Progenitor cell of endocrine pancreas (in vitro differentiated cells): ENCODE data around the gene WDCP. TPM values are rescaled to one million over a fixed set of nuclear protein-coding genes. Genes with fewer than 3 reads are reported as not detected.
A peak's percentile ranks its signal among the peaks of the same experiment; 100 is the strongest.
"Not testable (repeated sequence)": the region's sequence is repeated elsewhere in the genome, so short reads cannot be mapped to it uniquely, and the experiment has no call there.

Experiments
- DNase-seq: peaks from one replicate; pipeline ENCODE4 v3.0.0; 2021; ENCODE audit warnings: low spot score; ENCODE audit not compliant: unreplicated experiment
- H3K27ac Mint-ChIP-seq: 2 replicates; pipeline ENCODE4 v1.8.0; 2021; ENCODE audit warnings: mild to moderate bottlenecking, moderate library complexity, mixed read lengths
- H3K27me3 Mint-ChIP-seq: 2 replicates; pipeline ENCODE4 v1.8.0; 2021; ENCODE audit warnings: mixed read lengths
- H3K36me3 Mint-ChIP-seq: 2 replicates; pipeline ENCODE4 v1.8.0; 2022; ENCODE audit warnings: mixed read lengths; ENCODE audit not compliant: insufficient read depth
- H3K4me1 Mint-ChIP-seq: 2 replicates; pipeline ENCODE4 v1.8.0; 2021; ENCODE audit warnings: low read depth, mixed read lengths
- H3K4me3 Mint-ChIP-seq: 2 replicates; pipeline ENCODE4 v1.8.0; 2021; ENCODE audit warnings: low read depth, mild to moderate bottlenecking, moderate library complexity, mixed read lengths
- H3K9me3 Mint-ChIP-seq: 2 replicates; pipeline ENCODE4 v1.8.0; 2021; ENCODE audit warnings: low read depth, mixed read lengths
- CTCF ChIP-seq: fragments of 200-600 bp; sonication (generic); IDR thresholded peaks from one replicate; pipeline ENCODE4 v1.5.0; 2021; ENCODE audit warnings: antibody characterized with exemption, mild to moderate bottlenecking; ENCODE audit not compliant: unreplicated experiment
- total RNA-seq: library from RNA; stranded (reverse); gene quantifications from 2 replicates; pipeline ENCODE4 v1.2.1, GENCODE V29; 2021

Gene WDCP
- total RNA-seq, 1 donor from 2014 or later, result 23.7 TPM

GRCh38 chr2:24016376-24016761 is 30.8 kb downstream of the WDCP start:
- DNase-seq, result no peak
- H3K27ac Mint-ChIP-seq, result no peak overlapping the region
- no peaks in the 10 kb centered on the region for H3K4me1 Mint-ChIP-seq
- H3K9me3 Mint-ChIP-seq, result no peaks in the 10 kb centered on the region
- no peak for TF ChIP-seq CTCF
- H3K4me3 Mint-ChIP-seq, result no peak overlapping the region
- peaks cover 12% of the 10 kb centered on the region for H3K27me3 Mint-ChIP-seq
- no peaks in the 10 kb centered on the region for H3K36me3 Mint-ChIP-seq

GRCh38 chr2:24015562-24016375 is 31.4 kb downstream of the WDCP start:
- Mint-ChIP-seq H3K4me3 (no peak overlapping the region), H3K9me3 (no peaks in the 10 kb centered on the region), H3K4me1 (no peaks in the 10 kb centered on the region), H3K36me3 (no peaks in the 10 kb centered on the region), H3K27ac (no peak overlapping the region), H3K27me3 (peaks cover 18% of the 10 kb centered on the region)
- no peak for TF ChIP-seq CTCF
- DNase-seq, result no peak

DNA sequence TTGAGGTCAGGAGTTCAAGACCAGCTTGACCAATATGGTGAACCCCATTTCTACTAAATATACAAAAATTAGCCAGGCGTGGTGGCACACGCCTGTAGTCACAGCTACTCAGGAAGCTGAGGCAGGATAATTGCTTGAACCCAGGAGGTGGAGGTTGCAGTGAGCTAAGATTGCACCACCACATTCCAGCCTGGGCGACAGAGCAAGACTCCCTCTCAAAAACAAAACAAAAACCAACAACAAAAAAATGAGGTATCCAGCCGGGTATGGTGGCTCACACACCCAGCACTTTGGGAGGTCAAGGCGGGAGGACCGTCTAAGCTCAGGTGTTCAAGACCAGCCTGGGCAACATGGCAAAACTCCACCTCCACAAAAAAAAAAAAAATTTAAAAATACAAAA is 32.3 kb downstream of the WDCP start:
- H3K36me3 Mint-ChIP-seq, H3K9me3 Mint-ChIP-seq, H3K4me3 Mint-ChIP-seq, H3K27ac Mint-ChIP-seq, H3K4me1 Mint-ChIP-seq, DNase-seq: not testable (repeated sequence)
- peaks cover 20% of the 10 kb centered on the region for H3K27me3 Mint-ChIP-seq

DNA sequence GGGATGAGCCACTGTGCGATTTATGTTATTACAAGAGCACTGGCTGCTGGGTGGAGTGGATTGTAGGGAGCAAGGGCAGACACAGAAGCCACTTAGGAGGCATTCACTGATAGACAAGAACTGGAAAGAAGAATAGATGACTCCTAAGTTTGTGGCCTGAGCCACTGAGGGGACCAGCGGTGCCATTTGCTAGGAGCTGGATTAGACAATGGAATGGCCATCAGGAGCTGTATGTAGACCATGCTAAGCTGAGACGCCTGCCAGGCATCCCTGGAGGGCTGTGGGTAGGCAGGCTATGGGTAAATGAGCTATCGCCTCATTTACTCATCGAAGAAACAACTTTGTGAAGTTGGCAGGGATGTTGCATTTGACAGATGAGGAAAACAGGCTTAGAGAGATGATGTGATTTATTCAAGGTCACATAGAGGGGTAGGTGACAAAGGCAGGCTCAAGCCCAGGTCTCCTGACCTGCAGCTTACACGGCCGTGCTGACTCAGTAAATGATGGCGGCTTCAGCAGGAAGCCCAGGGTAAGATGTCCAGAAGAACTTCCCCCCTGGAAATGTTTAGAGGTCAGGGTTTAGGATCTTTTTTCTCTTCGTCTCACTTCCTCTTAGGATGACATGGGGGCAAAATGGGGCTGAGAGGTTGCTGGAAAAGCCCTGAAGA is 34.5 kb downstream of the WDCP start:
- H3K27ac Mint-ChIP-seq, result no peak overlapping the region
- peaks cover 36% of the 10 kb centered on the region for H3K27me3 Mint-ChIP-seq
- TF ChIP-seq CTCF, result no peak
- no peaks in the 10 kb centered on the region for H3K9me3 Mint-ChIP-seq
- peaks cover 6% of the 10 kb centered on the region for H3K4me1 Mint-ChIP-seq
- H3K36me3 Mint-ChIP-seq, result no peaks in the 10 kb centered on the region
- H3K4me3 Mint-ChIP-seq, result no peak overlapping the region
- no peak for DNase-seq

DNA sequence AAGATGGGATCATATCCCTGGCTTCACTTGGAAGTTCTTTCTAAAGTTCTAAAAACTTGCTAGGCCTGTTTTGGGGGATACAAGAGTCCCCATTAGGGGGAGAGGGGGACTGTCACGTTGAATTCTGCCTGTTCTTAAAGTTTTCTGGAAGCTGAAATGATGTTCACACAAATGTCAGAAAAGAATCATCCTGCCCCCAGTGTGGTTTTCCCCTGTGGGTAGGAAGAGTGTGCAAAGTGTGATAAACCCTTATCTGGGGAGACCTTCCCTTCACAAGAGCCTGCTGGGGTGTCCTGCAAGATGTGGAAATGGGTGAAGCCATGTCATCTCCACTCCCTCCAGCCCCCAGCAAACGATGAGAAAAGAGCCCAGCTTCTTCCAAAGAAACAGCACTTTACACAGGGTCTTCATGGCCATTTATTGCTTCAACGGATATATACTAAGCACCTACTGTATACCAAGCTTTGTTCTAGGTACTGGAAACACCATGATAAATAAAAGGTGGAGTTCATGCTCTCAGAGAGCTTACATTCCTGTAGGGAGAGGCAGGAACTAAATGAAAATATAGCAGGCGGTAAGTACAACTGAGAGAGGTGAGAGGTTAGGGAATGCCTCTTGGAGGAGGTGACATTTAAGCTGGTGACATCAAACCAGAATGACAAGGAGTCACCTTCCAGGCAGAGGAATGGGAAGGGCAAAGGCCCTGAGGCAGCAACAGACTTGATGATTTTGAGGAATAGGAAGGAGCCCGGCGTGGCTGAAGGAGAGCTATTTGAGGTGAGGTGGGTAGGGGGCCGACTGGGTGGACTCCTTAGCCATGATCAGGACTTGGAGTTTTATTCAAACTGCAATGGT is 35.7 kb downstream of the WDCP start:
- H3K4me3 Mint-ChIP-seq, result peak overlapping the region; percentile 22
- H3K9me3 Mint-ChIP-seq, result no peaks in the 10 kb centered on the region
- H3K4me1 Mint-ChIP-seq, result peaks cover 6% of the 10 kb centered on the region
- no peak for TF ChIP-seq CTCF
- no peak overlapping the region for H3K27ac Mint-ChIP-seq
- H3K36me3 Mint-ChIP-seq, result no peaks in the 10 kb centered on the region
- no peak for DNase-seq
- H3K27me3 Mint-ChIP-seq, result peaks cover 36% of the 10 kb centered on the region
